B cell (primary cell): ENCODE results near the gene UMAD1. TPM values are rescaled to one million over a fixed set of nuclear protein-coding genes. Genes with fewer than 3 reads are reported as not detected.
A peak's percentile ranks its signal among the peaks of the same experiment; 100 is the strongest.

ENCODE experiments used
- ATAC-seq: fragments of 200-7000 bp; cut with Tn5 transposase; one replicate; pipeline ENCODE4 v1.10.0; 2021; ENCODE audit warnings: low read depth, mild to moderate bottlenecking, moderate number of reproducible peaks, moderate library complexity
- CTCF ChIA-PET: fragments of 350-600 bp; sonication (Branson Sonifier 250); formaldehyde crosslinking; loops from one replicate; lab custom pipeline; 2021; ENCODE audit warnings: antibody characterized with exemption, inconsistent platforms; lab: Charles Lee
- POLR2A ChIA-PET: fragments of 350-600 bp; sonication (Branson Sonifier 250); formaldehyde crosslinking; loops from one replicate; lab custom pipeline; 2021; ENCODE audit warnings: antibody characterized with exemption; lab: Charles Lee
- DNase-seq: peaks from one replicate; pipeline ENCODE4 v3.0.0; 2013
- H2AFZ ChIP-seq: 2 replicates; pipeline ENCODE4 v1.6.1; 2012; ENCODE audit warnings: mild to moderate bottlenecking, low read depth, low read length; ENCODE audit not compliant: insufficient read depth, poor library complexity, severe bottlenecking
- H3K27ac ChIP-seq, 2 donors: 1 replicate in 1 of 2; 2 replicates in 1 of 2; pipeline ENCODE4 v1.5.1; 2012 to 2013; ENCODE audit warnings: low read length in 2 of 2, mild to moderate bottlenecking in 2 of 2, moderate library complexity in 1 of 2
- H3K27me3 ChIP-seq, 4 experiments: fragments of 200-600 bp in 1 of 4; sonication (generic) in 1 of 4; replicated peaks in 1 of 4; 1 replicate in 2 of 4; 2 replicates in 2 of 4; pipeline versions ENCODE4 v1.6.1 to v1.7.0; 2013 to 2016; ENCODE audit warnings: low read length in 3 of 4, mild to moderate bottlenecking in 2 of 4, mixed read lengths in 1 of 4, moderate library complexity in 1 of 4; ENCODE audit not compliant: insufficient read depth in 4 of 4, control insufficient read depth in 3 of 4; ENCODE audit errors: control extremely low read depth in 1 of 4
- H3K36me3 ChIP-seq, 2 experiments: replicated peaks in 1 of 2; 1 replicate in 1 of 2; 2 replicates in 1 of 2; pipeline versions ENCODE4 v1.6.1 to v1.7.1; 2013; ENCODE audit warnings: low read length in 1 of 2; ENCODE audit not compliant: insufficient read depth in 2 of 2, control insufficient read depth in 1 of 2; ENCODE audit errors: control extremely low read depth in 1 of 2, extremely low read depth in 1 of 2
- H3K4me1 ChIP-seq, 2 donors: fragments of 200-600 bp in 1 of 2; sonication (generic) in 1 of 2; 1 replicate in 1 of 2; 2 replicates in 1 of 2; pipeline versions ENCODE4 v1.5.1 to v1.6.1; 2013 to 2017; ENCODE audit warnings: low read length in 2 of 2; ENCODE audit not compliant: control insufficient read depth in 2 of 2, insufficient read depth in 2 of 2
- H3K4me2 ChIP-seq: replicated peaks from 2 replicates; pipeline ENCODE3; 2012; ENCODE audit warnings: mild to moderate bottlenecking, low read depth, low read length; ENCODE audit not compliant: poor library complexity, severe bottlenecking
- H3K4me3 ChIP-seq, 5 experiments: fragments of 200-600 bp in 1 of 5; sonication (generic) in 1 of 5; 1 replicate in 3 of 5; 2 replicates in 2 of 5; pipeline versions ENCODE4 v1.5.1 to v1.7.0; 2011 to 2016; ENCODE audit warnings: low read length in 4 of 5, mild to moderate bottlenecking in 4 of 5, low read depth in 2 of 5, control low read depth in 1 of 5, moderate library complexity in 1 of 5; ENCODE audit not compliant: insufficient read depth in 1 of 5; ENCODE audit errors: control extremely low read depth in 1 of 5, extremely low read depth in 1 of 5
- H3K79me2 ChIP-seq: fragments of 200-600 bp; sonication (generic); one replicate; pipeline ENCODE4 v1.6.0; 2016; ENCODE audit warnings: low read length; ENCODE audit not compliant: control insufficient read depth, insufficient read depth
- H3K9ac ChIP-seq: fragments of 200-600 bp; sonication (generic); 2 replicates; pipeline ENCODE4 v1.6.1; 2017; ENCODE audit warnings: mild to moderate bottlenecking, low read length, moderate library complexity
- H3K9me3 ChIP-seq, 3 donors: one replicate each; pipeline versions ENCODE4 v1.6.1 to v1.7.1; 2013; ENCODE audit warnings: low read length in 2 of 3; ENCODE audit not compliant: control insufficient read depth in 2 of 3, insufficient read depth in 1 of 3; ENCODE audit errors: control extremely low read depth in 1 of 3
- H4K20me1 ChIP-seq: 2 replicates; pipeline ENCODE4 v1.6.0; 2012; ENCODE audit warnings: mild to moderate bottlenecking, low read length; ENCODE audit not compliant: insufficient read depth, control insufficient read depth, poor library complexity, severe bottlenecking
- H3K27ac Mint-ChIP-seq: one replicate; pipeline ENCODE4 v1.8.0; 2021; ENCODE audit warnings: mixed read lengths
- H3K27me3 Mint-ChIP-seq: one replicate; pipeline ENCODE4 v1.8.0; 2021; ENCODE audit warnings: mixed read lengths
- H3K4me1 Mint-ChIP-seq: one replicate; pipeline ENCODE4 v1.8.0; 2021; ENCODE audit warnings: mixed read lengths
- H3K4me3 Mint-ChIP-seq: one replicate; pipeline ENCODE4 v1.8.0; 2021; ENCODE audit warnings: mixed read lengths
- H3K9me3 Mint-ChIP-seq: one replicate; pipeline ENCODE4 v1.8.0; 2022; ENCODE audit warnings: mixed read lengths; ENCODE audit not compliant: insufficient read depth
- CTCF ChIP-seq: fragments of 200-600 bp; IDR thresholded peaks from one replicate; pipeline ENCODE4 v1.8.0; 2022; ENCODE audit warnings: antibody characterized with exemption, mild to moderate bottlenecking
- EZH2 ChIP-seq: IDR thresholded peaks from 2 replicates; pipeline ENCODE4 v1.6.1; 2012; ENCODE audit warnings: borderline replicate concordance, low read depth, mild to moderate bottlenecking, moderate library complexity, low read length; ENCODE audit not compliant: insufficient read depth, poor library complexity, severe bottlenecking
- WGBS: methylation state at CpG from one replicate; pipeline ENCODE4 v1.1.5; 2013; ENCODE audit warnings: missing lambda C conversion rate; ENCODE audit not compliant: insufficient coverage; 5-methylcytosine and 5-hydroxymethylcytosine counted together
- intact Hi-C: fragments of 100-400 bp; cut with micrococcal nuclease; formaldehyde crosslinking; loops from one replicate; pipeline ENCODE4 v1.10.0; 2022
- polyA plus RNA-seq: library from polyadenylated mRNA; depleted of rRNA; stranded (reverse); fragments of >200 nt; gene quantifications from 2 replicates; pipeline ENCODE4 v1.2.3, GENCODE V29; 2012
- total RNA-seq, 2 donors: library from RNA; stranded (reverse); fragments of 120-200 nt in 1 of 2; gene quantifications; 1 replicate in 1 of 2; 2 replicates in 1 of 2; pipeline versions ENCODE4 v1.2.3 to v1.2.4, GENCODE V29; 2013 to 2022

The UMAD1 gene
- total and polyA plus RNA-seq, 2 donors (not counting 1 experiment from before 2014, with no cell fraction given), result 11.6 to 25.9 TPM

- Histone ChIP-seq H3K36me3 (no peaks in the 10 kb centered on the region), H3K79me2 (no peaks in the 10 kb centered on the region), H3K4me1 (peaks cover 32 to 37% of the 10 kb centered on the region in 2 donors), H3K27ac (peak overlapping the region; percentile 38 to 66), H3K4me3 (no peak overlapping the region), H4K20me1 (no peaks in the 10 kb centered on the region), H3K4me2 (peak overlapping the region; percentile 67), H3K27me3 (no peaks in the 10 kb centered on the region), H3K9ac (no peak overlapping the region), H2AFZ (peak overlapping the region; percentile 45), H3K9me3 (no peaks in the 10 kb centered on the region)
- ATAC-seq (no peak), DNase-seq (no peak)
- Mint-ChIP-seq H3K9me3 (no peaks in the 10 kb centered on the region), H3K27ac (peak overlapping the region; percentile 85), H3K27me3 (no peaks in the 10 kb centered on the region), H3K4me3 (no peak overlapping the region), H3K4me1 (peaks cover 49% of the 10 kb centered on the region)
- CTCF ChIA-PET, result interaction anchor here (0.5 to 1.8 kb wide), 8 partner anchors 9 to 1891 kb away, joined by 3 to 7 read pairs (median 4); no protein-coding TSS in a partner anchor
- POLR2A ChIA-PET, result interaction anchor here (1.4 kb wide), 1 partner anchor 278 kb away, joined by 4 read pairs; the partner anchor contains the start of gene UMAD1
- intact Hi-C loops, result no loop called here
- no peak for TF ChIP-seq EZH2
Observed at GRCh38 chr7:7918736-7919448, 278.3 kb downstream of the UMAD1 start.

- DNase-seq, result no peak
- H3K9me3 Mint-ChIP-seq, result no peaks in the 10 kb centered on the region
- H3K4me1 Mint-ChIP-seq, result peaks cover 55% of the 10 kb centered on the region
- ChIA-PET POLR2A (interaction anchor here (1.3 to 1.4 kb wide), 2 partner anchors 50 to 279 kb away, joined by 4 read pairs; partner anchors contain the start of gene UMAD1), CTCF (interaction anchor here (1.4 to 1.8 kb wide), 6 partner anchors 9 to 271 kb away, joined by 3 to 7 read pairs (median 6); no protein-coding TSS in a partner anchor)
- Histone ChIP-seq H3K4me3 (no peak overlapping the region), H3K36me3 (no peaks in the 10 kb centered on the region), H3K27ac (peak overlapping the region; percentile 38 to 66), H3K4me1 (peaks cover 33 to 43% of the 10 kb centered on the region in 2 donors), H4K20me1 (no peaks in the 10 kb centered on the region), H3K79me2 (no peaks in the 10 kb centered on the region), H3K4me2 (peak overlapping the region; percentile 67), H3K9me3 (no peaks in the 10 kb centered on the region), H2AFZ (peak overlapping the region; percentile 45), H3K9ac (no peak overlapping the region), H3K27me3 (no peaks in the 10 kb centered on the region)
- ATAC-seq, result no peak
- peak overlapping the region; percentile 85 for H3K27ac Mint-ChIP-seq
- no peaks in the 10 kb centered on the region for H3K27me3 Mint-ChIP-seq
- TF ChIP-seq CTCF, result no peak
- TF ChIP-seq EZH2, result no peak
- intact Hi-C loops, result no loop called here
- peak overlapping the region; percentile 62 for H3K4me3 Mint-ChIP-seq
- WGBS, result 100% methylated on average over 2 of the region's 2 CpGs
Observed at GRCh38 chr7:7919449-7919945, 278.9 kb downstream of the UMAD1 start.
